GM23338 (cell line): ENCODE results near the gene CYP2C18. TPM values are rescaled to one million over a fixed set of nuclear protein-coding genes. Genes with fewer than 3 reads are reported as not detected.
"Not testable (repeated sequence)": the region's sequence is repeated elsewhere in the genome, so short reads cannot be mapped to it uniquely, and the experiment has no call there.

Experiments
- ATAC-seq: fragments of 200-7000 bp; cut with Tn5 transposase; 3 replicates; pipeline ENCODE4 v1.9.1; 2020
- DNase-seq: peaks from one replicate; pipeline ENCODE4 v3.0.0-alpha.2; 2015; ENCODE audit warnings: low spot score
- H2AFZ ChIP-seq: fragments of 200-600 bp; sonication (generic); 2 replicates; pipeline ENCODE4 v1.8.0; 2016; ENCODE audit warnings: antibody characterized with exemption, mild to moderate bottlenecking, moderate library complexity
- H3F3A ChIP-seq: fragments of 200-600 bp; sonication (generic); replicated peaks from 2 replicates; pipeline ENCODE4 v1.8.0; 2017; ENCODE audit warnings: antibody characterized with exemption, mixed run types, low read depth
- H3K27ac ChIP-seq: fragments of 200-600 bp; sonication (generic); 2 replicates; pipeline ENCODE4 v1.6.1; 2016; ENCODE audit warnings: low read depth
- H3K27me3 ChIP-seq: fragments of 200-600 bp; sonication (generic); 2 replicates; pipeline ENCODE4 v1.8.0; 2016; ENCODE audit warnings: mild to moderate bottlenecking, mixed run types, moderate library complexity; ENCODE audit not compliant: insufficient read depth
- H3K36me3 ChIP-seq: fragments of 200-600 bp; sonication (generic); 2 replicates; pipeline ENCODE4 v1.8.0; 2016; ENCODE audit warnings: mild to moderate bottlenecking; ENCODE audit not compliant: insufficient read depth
- H3K4me1 ChIP-seq: fragments of 200-600 bp; sonication (generic); 2 replicates; pipeline ENCODE4 v1.8.0; 2016; ENCODE audit warnings: mild to moderate bottlenecking, moderate library complexity; ENCODE audit not compliant: insufficient read depth
- H3K4me2 ChIP-seq: fragments of 200-600 bp; sonication (generic); 2 replicates; pipeline ENCODE4 v1.7.1; 2017; ENCODE audit warnings: mixed run types
- H3K4me3 ChIP-seq: fragments of 200-600 bp; sonication (generic); 2 replicates; pipeline ENCODE4 v1.6.1; 2016; ENCODE audit warnings: mixed run types
- H3K79me2 ChIP-seq: fragments of 200-600 bp; sonication (generic); replicated peaks from 2 replicates; pipeline ENCODE4 v1.8.0; 2017; ENCODE audit warnings: mild to moderate bottlenecking; ENCODE audit not compliant: insufficient read depth
- H3K9me2 ChIP-seq: fragments of 200-600 bp; sonication (generic); 2 replicates; pipeline ENCODE4 v1.8.0; 2017; ENCODE audit not compliant: insufficient read depth
- H4K20me1 ChIP-seq: fragments of 200-600 bp; sonication (generic); replicated peaks from 2 replicates; pipeline ENCODE4 v1.8.0; 2017; ENCODE audit warnings: mild to moderate bottlenecking; ENCODE audit not compliant: insufficient read depth
- H3K27ac Mint-ChIP-seq: 2 replicates; pipeline ENCODE4 v1.8.0; 2020; ENCODE audit warnings: inconsistent platforms, mild to moderate bottlenecking, moderate library complexity, mixed read lengths
- H3K27me3 Mint-ChIP-seq: 3 replicates; pipeline ENCODE4 v1.8.0; 2022; ENCODE audit warnings: low read depth, mild to moderate bottlenecking, moderate library complexity, mixed read lengths, inconsistent platforms; ENCODE audit not compliant: insufficient read depth, poor library complexity
- H3K36me3 Mint-ChIP-seq: 3 replicates; pipeline ENCODE4 v1.8.0; 2021; ENCODE audit warnings: low read depth, mild to moderate bottlenecking, inconsistent platforms, moderate library complexity, mixed read lengths
- H3K4me1 Mint-ChIP-seq: 3 replicates; pipeline ENCODE4 v1.8.0; 2020; ENCODE audit warnings: mild to moderate bottlenecking, inconsistent platforms, mixed read lengths
- H3K4me3 Mint-ChIP-seq: 3 replicates; pipeline ENCODE4 v1.8.0; 2021; ENCODE audit warnings: moderate library complexity, mild to moderate bottlenecking, inconsistent platforms, mixed read lengths
- H3K9me3 Mint-ChIP-seq: 3 replicates; pipeline ENCODE4 v1.8.0; 2020; ENCODE audit warnings: moderate library complexity, mild to moderate bottlenecking, inconsistent platforms, mixed read lengths
- JUNB ChIP-seq: IDR thresholded peaks from one replicate; pipeline ENCODE4 v1.6.1; 2016; ENCODE audit warnings: antibody characterized with exemption; ENCODE audit not compliant: unreplicated experiment
- NANOG ChIP-seq: IDR thresholded peaks from 2 replicates; pipeline ENCODE4 v1.6.1; 2016; ENCODE audit warnings: antibody characterized with exemption, borderline replicate concordance
- POLR2AphosphoS5 ChIP-seq: IDR thresholded peaks from 2 replicates; pipeline ENCODE4 v1.6.1; 2016; ENCODE audit warnings: antibody characterized with exemption, low read depth
- ZNF114 ChIP-seq: fragments of 250-450 bp; sonication (Bioruptor Pico); IDR thresholded peaks from 2 replicates; pipeline ENCODE4 v1.5.0; 2020; ENCODE audit warnings: mild to moderate bottlenecking, moderate library complexity
- polyA plus RNA-seq: library from polyadenylated mRNA; unstranded; fragments of >200 nt; fragmentation: Nextera tagmentation; extraction: Ambion mirVana; gene quantifications from 2 replicates; pipeline ENCODE4 v1.2.1, GENCODE V29; 2016
- total RNA-seq: library from RNA; depleted of rRNA; stranded (reverse); fragments of >200 nt; shearing (Covaris generic); gene quantifications from 2 replicates; pipeline ENCODE4 v1.2.3, GENCODE V29; 2014
- TF ChIP-seq, protein P1 (sequence below): IDR thresholded peaks from one replicate; pipeline ENCODE4 v1.6.1; 2018; ENCODE audit warnings: antibody characterized with exemption; ENCODE audit not compliant: unreplicated experiment
- TF ChIP-seq, protein P2 (sequence below): fragments of 250-450 bp; sonication (Bioruptor Pico); IDR thresholded peaks from 2 replicates; pipeline ENCODE4 v1.5.0; 2020; ENCODE audit warnings: mild to moderate bottlenecking, moderate library complexity

CYP2C18 gene
- total and polyA plus RNA-seq, 2 experiments from 2014 or later, result 0.08 to 0.63 TPM

DNA sequence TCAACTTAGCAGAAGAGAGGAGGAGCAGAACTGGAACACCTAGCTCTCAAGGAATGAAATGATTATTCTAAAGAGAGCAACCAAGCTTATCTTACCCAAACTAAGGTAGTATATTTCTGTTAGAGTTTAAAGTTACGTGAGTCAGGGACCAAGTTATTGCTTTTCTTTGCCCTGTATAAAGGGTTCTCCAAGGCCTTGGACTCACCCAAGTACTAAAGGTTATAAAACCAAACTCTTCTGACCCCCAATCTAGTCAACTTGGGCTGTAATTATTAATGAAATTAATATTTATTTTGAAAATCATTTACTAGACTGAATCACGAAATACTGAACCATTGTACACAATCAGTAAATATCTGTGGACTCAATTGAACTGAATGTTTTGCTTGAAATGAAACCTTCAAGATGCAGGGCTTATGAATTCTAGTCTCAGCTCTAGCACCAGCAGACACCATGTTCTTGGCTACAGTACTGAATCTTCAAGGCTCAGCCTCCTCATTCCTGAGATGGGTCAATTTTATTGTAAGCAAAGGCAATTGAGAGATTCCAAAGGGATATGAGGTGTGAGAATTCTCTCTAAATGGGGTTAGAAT, 77.2 kb downstream of the CYP2C18 start (continued):
- TF ChIP-seq, protein P1, sequence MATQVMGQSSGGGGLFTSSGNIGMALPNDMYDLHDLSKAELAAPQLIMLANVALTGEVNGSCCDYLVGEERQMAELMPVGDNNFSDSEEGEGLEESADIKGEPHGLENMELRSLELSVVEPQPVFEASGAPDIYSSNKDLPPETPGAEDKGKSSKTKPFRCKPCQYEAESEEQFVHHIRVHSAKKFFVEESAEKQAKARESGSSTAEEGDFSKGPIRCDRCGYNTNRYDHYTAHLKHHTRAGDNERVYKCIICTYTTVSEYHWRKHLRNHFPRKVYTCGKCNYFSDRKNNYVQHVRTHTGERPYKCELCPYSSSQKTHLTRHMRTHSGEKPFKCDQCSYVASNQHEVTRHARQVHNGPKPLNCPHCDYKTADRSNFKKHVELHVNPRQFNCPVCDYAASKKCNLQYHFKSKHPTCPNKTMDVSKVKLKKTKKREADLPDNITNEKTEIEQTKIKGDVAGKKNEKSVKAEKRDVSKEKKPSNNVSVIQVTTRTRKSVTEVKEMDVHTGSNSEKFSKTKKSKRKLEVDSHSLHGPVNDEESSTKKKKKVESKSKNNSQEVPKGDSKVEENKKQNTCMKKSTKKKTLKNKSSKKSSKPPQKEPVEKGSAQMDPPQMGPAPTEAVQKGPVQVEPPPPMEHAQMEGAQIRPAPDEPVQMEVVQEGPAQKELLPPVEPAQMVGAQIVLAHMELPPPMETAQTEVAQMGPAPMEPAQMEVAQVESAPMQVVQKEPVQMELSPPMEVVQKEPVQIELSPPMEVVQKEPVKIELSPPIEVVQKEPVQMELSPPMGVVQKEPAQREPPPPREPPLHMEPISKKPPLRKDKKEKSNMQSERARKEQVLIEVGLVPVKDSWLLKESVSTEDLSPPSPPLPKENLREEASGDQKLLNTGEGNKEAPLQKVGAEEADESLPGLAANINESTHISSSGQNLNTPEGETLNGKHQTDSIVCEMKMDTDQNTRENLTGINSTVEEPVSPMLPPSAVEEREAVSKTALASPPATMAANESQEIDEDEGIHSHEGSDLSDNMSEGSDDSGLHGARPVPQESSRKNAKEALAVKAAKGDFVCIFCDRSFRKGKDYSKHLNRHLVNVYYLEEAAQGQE, result no peak
- no peak for TF ChIP-seq JUNB

DNA sequence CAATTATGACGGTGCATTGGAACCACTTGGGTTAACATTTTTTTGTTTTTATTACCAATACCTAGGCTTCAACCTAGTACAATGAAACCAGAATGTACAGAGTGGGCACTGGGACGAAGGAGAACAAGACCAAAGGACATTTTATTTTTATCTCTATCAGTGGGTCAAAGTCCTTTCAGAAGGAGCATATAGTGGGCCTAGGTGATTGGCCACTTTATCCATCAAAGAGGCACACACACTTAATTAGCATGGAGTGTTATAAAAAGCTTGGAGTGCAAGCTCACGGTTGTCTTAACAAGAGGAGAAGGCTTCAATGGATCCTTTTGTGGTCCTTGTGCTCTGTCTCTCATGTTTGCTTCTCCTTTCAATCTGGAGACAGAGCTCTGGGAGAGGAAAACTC, 78.9 kb downstream of the CYP2C18 start, which contains the start of gene CYP2C19:
Gene CYP2C19, plus strand, starts transcription at position 289 of the 400 bp plus-strand sequence. Its CDS starts 25 bp downstream, at position 314.
- no peak within 1 kb of the TSS for H3K27ac ChIP-seq
- no peaks in the 10 kb centered on the region for H3K36me3 ChIP-seq
- no peak within 1 kb of the TSS for H2AFZ ChIP-seq
- H3F3A ChIP-seq, result no peaks in the 10 kb centered on the region
- Mint-ChIP-seq H3K9me3 (peaks cover 7% of the 10 kb centered on the region; the same call in 2 of the 3 replicates), H3K27ac (no peak within 1 kb of the TSS), H3K4me1 (peaks cover 3% of the 10 kb centered on the region; the same call in 1 of the 3 replicates), H3K36me3 (no peaks in the 10 kb centered on the region), H3K27me3 (no peaks in the 10 kb centered on the region), H3K4me3 (no peak within 1 kb of the TSS)
- no peak within 1 kb of the TSS for H3K4me2 ChIP-seq
- ATAC-seq (no peak), DNase-seq (no peak)
- H3K9me2 ChIP-seq, result 0 out of 2 replicates have a peak, but pooled peaks cover under 1% of the 10 kb centered on the region
- H4K20me1 ChIP-seq, result no peaks in the 10 kb centered on the region
- no peaks in the 10 kb centered on the region for H3K27me3 ChIP-seq
- H3K4me3 ChIP-seq, result no peak within 1 kb of the TSS
- H3K79me2 ChIP-seq, result no peaks in the 10 kb centered on the region
- TF ChIP-seq NANOG (no peak), ZNF114 (CRISPR knock-in tag) (no peak), POLR2AphosphoS5 (no peak)
- TF ChIP-seq, protein P1, result no peak
- TF ChIP-seq, protein P2, sequence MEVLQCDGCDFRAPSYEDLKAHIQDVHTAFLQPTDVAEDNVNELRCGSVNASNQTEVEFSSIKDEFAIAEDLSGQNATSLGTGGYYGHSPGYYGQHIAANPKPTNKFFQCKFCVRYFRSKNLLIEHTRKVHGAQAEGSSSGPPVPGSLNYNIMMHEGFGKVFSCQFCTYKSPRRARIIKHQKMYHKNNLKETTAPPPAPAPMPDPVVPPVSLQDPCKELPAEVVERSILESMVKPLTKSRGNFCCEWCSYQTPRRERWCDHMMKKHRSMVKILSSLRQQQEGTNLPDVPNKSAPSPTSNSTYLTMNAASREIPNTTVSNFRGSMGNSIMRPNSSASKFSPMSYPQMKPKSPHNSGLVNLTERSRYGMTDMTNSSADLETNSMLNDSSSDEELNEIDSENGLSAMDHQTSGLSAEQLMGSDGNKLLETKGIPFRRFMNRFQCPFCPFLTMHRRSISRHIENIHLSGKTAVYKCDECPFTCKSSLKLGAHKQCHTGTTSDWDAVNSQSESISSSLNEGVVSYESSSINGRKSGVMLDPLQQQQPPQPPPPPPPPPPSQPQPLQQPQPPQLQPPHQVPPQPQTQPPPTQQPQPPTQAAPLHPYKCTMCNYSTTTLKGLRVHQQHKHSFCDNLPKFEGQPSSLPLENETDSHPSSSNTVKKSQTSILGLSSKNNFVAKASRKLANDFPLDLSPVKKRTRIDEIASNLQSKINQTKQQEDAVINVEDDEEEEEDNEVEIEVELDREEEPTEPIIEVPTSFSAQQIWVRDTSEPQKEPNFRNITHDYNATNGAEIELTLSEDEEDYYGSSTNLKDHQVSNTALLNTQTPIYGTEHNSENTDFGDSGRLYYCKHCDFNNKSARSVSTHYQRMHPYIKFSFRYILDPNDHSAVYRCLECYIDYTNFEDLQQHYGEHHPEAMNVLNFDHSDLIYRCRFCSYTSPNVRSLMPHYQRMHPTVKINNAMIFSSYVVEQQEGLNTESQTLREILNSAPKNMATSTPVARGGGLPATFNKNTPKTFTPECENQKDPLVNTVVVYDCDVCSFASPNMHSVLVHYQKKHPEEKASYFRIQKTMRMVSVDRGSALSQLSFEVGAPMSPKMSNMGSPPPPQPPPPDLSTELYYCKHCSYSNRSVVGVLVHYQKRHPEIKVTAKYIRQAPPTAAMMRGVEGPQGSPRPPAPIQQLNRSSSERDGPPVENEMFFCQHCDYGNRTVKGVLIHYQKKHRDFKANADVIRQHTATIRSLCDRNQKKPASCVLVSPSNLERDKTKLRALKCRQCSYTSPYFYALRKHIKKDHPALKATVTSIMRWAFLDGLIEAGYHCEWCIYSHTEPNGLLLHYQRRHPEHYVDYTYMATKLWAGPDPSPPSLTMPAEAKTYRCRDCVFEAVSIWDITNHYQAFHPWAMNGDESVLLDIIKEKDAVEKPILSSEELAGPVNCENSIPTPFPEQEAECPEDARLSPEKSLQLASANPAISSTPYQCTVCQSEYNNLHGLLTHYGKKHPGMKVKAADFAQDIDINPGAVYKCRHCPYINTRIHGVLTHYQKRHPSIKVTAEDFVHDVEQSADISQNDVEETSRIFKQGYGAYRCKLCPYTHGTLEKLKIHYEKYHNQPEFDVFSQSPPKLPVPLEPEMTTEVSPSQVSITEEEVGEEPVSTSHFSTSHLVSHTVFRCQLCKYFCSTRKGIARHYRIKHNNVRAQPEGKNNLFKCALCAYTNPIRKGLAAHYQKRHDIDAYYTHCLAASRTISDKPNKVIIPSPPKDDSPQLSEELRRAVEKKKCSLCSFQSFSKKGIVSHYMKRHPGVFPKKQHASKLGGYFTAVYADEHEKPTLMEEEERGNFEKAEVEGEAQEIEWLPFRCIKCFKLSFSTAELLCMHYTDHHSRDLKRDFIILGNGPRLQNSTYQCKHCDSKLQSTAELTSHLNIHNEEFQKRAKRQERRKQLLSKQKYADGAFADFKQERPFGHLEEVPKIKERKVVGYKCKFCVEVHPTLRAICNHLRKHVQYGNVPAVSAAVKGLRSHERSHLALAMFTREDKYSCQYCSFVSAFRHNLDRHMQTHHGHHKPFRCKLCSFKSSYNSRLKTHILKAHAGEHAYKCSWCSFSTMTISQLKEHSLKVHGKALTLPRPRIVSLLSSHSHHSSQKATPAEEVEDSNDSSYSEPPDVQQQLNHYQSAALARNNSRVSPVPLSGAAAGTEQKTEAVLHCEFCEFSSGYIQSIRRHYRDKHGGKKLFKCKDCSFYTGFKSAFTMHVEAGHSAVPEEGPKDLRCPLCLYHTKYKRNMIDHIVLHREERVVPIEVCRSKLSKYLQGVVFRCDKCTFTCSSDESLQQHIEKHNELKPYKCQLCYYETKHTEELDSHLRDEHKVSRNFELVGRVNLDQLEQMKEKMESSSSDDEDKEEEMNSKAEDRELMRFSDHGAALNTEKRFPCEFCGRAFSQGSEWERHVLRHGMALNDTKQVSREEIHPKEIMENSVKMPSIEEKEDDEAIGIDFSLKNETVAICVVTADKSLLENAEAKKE (CRISPR knock-in tag), result no peak
- no peaks in the 10 kb centered on the region for H3K4me1 ChIP-seq

DNA sequence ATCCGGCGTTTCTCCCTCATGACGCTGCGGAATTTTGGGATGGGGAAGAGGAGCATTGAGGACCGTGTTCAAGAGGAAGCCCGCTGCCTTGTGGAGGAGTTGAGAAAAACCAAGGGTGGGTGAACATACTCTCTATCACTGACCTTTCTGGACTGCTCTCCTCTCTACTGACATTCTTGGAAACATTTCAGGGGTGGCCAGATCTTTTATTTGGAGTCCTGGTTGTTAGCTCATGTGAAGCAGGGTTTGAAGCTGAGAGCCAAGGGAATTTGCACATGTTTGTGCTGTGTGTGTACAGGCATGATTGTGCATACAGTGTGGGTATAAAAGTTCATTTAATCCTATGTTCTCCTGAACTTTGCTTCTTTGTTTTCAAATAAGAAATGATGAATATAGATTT, 91.9 kb downstream of the CYP2C18 start:
- not testable (repeated sequence) for H3K36me3 Mint-ChIP-seq, H2AFZ ChIP-seq, H3K9me3 Mint-ChIP-seq, H3K4me1 Mint-ChIP-seq, H3K27ac ChIP-seq, H3K27ac Mint-ChIP-seq, H4K20me1 ChIP-seq, H3F3A ChIP-seq, H3K4me1 ChIP-seq, H3K27me3 ChIP-seq, H3K27me3 Mint-ChIP-seq, H3K79me2 ChIP-seq, DNase-seq, H3K9me2 ChIP-seq, ATAC-seq, H3K4me3 Mint-ChIP-seq, H3K4me3 ChIP-seq, H3K36me3 ChIP-seq, H3K4me2 ChIP-seq
